ENCODE data around the gene UNC13B.
"Not testable (repeated sequence)": the region's sequence is repeated elsewhere in the genome, so short reads cannot be mapped to it uniquely, and the experiment has no call there.

The UNC13B gene

GRCh38 chr9:35161713-35162604 lies at the start of gene UNC13B:
Gene UNC13B (plus strand): TSS chr9:35162009. CDS start chr9:35162284, 275 bp downstream.
- peak; percentile 86 for DNase-seq

DNA sequence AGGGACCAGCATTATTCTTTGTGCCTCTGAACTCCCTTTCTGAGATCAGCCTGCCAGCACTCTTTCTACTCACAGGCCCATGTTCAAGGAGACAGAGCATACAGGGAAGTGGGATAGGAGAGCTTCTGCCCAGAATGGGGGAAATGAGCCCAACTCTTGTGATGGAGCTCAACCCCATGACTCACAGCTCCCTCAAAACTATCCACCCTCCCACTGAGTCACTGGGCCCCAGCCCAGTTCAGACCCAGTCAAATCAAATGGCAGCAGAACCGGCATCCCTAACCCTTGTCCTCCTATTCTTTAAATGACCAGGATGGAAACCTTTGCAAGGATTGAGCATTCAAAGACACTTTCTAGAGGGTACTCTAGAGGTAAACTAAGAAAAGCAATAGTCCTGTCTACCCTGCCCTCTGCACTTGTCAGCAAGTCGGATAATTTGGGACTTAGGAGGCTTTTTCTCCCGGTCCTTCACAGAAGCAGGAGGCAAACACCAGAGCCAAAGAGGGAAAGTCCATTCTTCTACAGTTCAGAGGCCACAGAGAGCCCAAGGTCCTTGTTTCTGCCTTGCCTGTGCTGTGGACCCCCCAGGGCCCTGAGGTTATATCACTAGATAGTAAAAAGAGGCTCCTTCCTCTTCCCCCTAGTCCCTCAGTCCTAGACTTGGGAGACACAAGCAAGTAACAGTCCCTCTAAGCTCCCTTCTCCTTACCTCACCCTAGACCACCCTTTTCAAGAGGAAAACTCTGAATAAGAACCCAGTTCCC lies 49.4 kb upstream of the UNC13B start:
- no peak for DNase-seq

DNA sequence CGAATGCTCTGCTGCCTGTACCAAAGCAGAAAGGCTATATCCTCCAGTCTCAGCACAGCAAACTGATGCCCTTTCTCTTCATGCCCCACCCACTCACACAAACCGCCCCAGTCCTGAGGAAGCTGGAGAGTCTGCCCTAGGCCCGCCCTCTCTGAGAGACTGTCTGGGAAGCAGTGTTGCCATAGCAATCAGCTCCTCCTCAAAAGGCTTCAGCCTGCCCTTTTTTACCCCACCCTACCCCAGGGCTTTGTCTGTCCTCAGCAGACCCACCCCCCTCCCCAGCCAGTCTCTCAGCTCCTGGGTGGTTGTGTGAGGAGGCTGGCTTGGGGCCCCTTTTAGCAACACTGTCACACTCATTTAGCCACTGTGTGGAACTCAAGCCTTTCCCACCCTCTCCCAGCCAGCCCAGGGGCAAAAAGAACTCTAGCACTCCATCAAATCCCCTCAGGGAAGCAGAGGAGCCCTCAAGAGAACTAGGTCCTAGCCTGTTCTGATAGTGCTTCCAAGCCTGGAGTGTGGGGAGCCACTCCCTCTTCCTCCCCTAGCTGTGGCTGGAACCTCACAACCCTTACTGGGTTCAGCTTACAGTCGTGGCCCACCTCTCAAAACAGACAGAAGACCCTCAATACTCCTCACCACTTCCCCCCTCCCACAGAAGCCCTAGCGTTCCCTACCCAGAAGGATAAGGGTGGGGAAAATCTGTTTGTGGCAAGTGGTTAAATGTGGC lies 47.5 kb upstream of the UNC13B start:
- DNase-seq, result peak; percentile 77

DNA sequence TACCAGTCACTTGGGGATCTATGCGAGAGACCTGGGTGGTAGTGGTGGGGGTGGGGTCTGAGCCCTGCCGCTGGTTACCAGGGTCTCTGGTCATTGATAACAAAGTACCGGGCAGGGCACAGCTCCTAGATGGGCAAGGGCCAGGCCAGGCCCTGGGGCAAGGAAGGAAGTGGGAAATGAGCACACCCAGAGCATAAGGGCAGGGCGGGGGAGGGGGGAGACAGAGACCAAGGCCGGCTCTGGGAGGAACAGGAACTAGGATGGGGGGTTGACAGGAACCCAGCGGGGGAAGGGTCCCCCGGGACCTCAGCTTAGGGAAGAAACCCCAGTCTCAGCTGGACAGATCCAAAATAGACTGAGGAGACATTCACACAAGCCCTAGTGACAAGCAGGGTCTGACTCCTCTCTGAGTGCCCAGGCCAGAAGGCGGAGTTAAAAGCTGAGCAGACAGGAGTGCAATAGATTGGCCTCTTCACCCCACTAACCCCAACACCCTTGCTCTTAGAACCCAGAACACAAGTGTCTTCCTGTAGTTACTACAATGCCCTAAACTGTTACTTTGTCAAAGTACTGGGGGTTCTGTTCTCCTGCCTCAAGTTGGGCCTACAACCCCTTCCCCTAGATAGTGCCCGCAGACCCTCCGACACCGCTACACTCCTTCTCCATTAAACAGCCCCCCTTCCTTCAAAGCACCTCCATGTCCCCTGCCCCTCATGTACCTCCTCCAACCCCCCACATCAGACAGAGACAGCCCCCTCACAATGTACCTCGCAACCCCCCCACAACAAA lies 46.8 kb upstream of the UNC13B start:
- no peak for DNase-seq

- peak; percentile 94 for DNase-seq
These were observed 45.9 kb upstream of the UNC13B start, which contains the start of gene ATOSB for GRCh38 chr9:35115680-35116538. Gene ATOSB (minus strand): TSS chr9:35115862. CDS start chr9:35108274, 7,588 bp downstream.

DNA sequence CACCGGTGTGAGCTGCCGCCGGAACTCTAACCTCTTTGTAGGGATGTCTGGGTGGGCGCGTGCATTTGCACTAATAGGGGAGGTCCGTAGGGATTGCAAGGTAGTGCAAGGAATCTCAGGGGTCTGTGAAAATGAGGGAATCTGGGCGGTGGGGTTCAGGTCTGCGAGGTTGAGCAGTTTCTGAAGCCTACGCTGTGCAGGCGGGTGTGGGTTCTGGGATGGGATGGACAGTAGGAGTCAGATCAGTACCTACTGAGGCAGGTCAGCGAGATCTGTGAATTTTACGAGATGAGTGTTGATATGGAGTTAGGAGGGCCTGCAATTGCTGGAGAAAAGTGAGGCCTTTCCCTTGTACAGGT lies 45.3 kb upstream of the UNC13B start:
- no peak for DNase-seq

DNA sequence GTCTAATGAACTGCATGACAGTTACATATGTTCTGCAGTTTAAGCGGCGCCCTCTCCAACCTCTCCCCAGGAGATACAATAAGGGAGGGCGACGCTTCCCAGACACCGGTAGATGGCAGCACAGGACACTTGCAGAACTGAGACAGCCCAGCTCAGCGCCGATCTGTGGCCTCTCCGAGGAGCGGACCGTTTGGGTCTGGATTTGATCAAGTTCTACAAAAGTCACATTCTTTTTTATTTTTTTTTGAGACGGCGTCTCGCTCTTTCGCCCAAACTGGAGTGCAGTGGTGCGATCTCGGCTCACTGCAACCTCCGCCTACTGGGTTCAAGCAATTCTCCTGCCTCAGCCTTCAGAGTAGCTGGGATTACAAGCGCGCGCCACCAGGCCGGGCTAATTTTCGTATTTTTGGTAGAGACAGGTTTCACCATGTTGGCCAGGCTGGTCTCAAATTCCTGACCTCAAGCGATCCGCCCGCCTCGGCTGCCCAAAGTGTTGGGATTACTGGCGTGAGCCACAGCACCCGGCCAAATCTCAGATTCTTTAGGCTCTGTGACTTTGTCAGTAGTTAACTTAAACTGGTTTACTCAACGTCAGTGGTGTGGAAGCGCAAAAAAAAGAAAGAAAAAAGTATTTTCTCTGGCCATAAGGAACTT lies 44.8 kb upstream of the UNC13B start:
- peak; percentile 87 for DNase-seq

DNA sequence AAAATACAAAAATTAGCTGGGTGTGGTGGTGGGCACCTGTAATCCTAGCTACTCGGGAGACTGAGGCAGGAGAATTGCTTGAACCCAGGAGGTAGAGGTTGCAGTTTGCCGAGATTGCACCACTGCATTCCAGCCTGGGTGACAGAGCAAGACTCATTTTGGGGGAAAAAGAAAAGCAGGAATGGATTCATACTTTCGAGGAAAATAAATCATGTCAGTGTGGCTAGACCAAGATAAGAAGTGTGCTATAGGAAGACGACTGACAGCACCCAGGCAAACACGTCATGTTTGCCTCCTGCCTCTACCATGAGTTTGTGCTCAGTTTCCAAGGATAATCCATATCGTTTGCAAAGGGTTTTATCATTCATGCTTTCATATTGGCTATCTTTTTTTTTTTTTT lies 26.9 kb upstream of the UNC13B start:
- DNase-seq, result no peak

- DNase-seq, result no peak
These were observed 25.8 kb upstream of the UNC13B start for GRCh38 chr9:35135988-35136387.

DNA sequence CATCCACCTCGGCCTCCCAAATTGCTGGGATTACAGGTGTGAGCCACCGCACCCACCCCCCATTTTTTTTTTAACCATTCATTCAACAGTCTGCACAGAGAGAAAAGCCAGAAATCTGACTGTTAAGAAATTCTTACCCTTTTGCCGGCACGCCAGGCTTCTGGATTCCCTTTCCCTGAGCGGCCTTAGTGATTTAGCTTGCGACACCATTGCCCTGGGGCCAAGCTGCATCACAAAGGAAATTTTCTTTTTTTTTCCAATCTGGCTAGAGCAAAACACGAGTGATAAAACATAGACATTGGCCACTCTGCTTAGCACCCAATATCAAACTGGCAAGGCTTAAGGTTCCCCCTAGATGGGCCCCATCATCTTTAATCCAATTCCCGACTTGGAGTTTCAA lies 24.9 kb upstream of the UNC13B start:
- DNase-seq, result no peak

DNA sequence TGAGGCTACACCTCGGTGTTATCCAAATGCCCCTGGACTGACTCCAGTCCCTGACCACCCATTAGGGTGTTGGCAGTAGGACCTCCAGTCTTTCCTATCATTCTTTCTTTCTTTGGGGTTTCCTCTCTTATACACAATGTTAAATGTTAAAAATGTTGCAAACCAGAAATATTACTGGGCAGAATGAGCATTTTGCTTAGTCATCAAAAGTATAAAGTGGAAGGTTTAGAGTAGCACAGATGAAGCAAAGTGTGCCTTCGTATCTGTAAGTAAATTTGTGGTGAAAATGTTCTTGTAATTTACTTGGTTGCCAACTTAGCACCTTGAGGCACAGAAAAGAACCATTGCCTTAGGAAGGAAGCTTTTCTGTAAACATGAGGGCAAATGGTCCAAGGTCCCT lies 21.7 kb upstream of the UNC13B start:
- DNase-seq, result no peak

DNA sequence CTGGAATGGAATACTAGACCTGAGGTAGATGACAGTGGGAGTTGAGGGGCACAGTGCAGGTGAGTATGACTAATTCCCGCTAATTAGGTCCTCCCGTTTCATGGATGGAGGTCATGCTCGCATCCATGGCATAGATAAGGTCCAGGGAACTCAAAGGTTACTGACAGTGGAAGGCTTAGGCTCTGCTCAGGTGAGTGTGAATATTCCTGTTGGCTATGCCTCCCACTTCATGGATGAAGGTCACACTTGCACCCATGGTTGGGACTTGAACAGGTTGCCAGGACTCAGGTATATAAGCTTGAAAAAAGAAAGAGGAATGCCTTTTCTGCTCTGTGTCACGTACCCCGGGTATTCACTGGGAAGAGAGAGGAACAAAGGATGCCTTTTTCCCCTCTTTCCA lies 19.8 kb upstream of the UNC13B start:
- no peak for DNase-seq

- not testable (repeated sequence) for DNase-seq
These were observed 13.8 kb upstream of the UNC13B start for GRCh38 chr9:35147941-35148563.

DNA sequence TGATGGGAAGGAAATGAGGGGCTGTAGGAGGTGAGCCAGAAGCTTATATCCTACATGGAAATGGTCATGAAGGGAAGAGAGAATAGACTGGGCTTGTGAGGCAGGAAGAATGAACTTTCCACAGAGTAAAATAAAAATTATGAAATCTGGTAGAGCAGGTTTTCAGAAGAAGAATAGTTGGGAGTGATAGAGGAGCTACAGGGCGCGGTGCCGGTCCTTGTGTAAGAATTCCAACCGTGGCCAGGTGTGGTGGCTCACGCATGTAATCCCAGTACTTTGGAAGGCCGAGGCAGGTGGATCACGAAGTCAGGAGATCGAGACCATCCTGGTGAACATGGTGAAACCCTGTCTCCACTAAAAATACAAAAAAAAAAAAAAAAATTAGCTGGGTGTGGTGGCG lies 8.9 kb upstream of the UNC13B start:
- no peak for DNase-seq

GRCh38 chr9:35156781-35157180 lies 5.0 kb upstream of the UNC13B start:
- DNase-seq, result no peak

DNA sequence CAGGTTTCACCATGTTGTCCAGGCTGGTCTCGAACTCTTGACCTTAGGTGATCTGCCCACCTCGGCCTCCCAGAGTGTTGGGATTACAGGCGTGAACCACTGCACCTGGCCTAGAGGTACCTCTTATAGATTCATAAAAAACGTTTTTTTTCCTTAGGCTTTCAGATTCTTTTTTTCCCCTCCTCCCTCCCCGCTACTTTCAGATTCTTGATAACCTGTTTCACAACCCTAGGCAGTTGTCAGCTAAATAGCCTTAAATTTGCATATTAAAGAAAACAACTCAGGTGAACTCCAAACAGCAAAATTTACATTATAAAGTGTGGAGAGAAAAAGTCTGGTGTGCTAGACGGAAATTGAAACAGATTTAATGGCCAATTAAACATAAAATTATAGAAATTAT lies 4.0 kb upstream of the UNC13B start:
- not testable (repeated sequence) for DNase-seq

DNA sequence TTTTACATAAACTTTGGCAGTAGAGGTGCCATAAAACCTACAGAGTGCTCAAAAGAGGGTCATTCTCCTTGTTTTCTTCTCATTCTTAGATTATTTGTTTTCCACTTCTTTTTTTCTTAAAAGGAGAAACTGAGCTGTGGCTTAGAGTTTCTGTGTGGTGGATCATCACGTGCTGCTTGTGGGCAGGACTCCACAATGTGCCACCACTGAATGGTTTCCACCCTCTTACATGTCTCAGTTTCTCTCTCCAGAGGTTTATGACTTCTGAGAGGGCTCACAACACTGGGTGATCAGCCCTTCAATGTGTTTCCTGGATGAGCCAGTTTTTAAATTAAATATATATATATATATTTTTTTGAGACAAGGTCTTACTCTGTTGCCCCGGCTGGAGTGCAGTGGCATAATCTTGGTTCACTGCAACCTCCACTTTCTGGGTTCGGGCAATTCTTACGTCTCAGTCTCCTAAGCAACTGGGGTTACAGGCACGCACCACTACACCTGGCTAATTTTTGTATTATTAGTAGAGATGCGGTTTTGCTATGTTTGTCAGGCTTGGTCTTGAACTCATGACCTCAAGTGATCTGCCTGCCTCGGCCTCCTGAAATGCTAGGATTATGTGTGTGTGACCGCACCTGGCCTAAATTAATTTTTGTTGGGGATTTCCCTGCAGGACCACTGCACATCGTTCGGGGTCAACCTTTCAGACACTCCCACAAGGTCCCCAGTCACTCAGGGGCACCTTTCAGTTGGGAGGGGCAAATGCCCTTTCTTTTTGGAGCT lies 3.1 kb upstream of the UNC13B start:
- no peak for DNase-seq

DNA sequence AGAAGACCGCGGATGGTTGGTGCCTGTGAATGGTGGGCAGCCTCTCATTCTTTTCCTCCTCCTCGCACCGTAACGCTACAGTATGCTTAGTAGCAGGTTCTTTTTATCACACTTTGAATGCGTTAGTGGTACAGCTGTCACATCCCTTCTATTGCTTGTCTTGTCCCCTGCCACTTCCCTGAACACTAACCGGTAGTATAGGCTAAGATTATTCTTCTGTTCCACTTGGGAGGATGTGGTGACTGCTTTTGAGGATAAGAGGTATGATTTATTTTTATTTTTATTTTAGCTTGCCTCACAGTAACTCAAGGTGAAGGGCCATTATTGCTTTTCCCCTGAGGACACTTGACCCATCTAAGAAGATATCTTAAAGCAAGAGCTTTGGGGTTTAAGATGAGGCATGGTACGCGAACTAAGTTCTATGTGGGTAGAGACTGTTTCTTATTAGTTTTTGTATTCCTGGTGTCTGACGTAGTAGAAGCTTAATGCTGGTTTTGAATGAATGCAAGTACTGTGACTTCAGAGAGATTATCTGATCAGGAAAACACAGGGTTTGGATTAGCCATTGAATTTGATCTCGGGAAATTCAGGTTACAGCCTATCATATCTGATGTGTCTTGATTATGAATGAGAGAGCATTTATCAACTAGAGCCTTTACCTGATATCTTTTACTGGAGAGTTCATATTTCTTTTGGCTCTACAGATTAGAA lies 951 bp downstream of the UNC13B start:
- no peak for DNase-seq

- no peak for DNase-seq
These were observed 1.6 kb downstream of the UNC13B start for GRCh38 chr9:35163413-35163812.
